GM23338 (cell line): ENCODE measurements around the gene GGA1. TPM values are rescaled to one million over a fixed set of nuclear protein-coding genes. Genes with fewer than 3 reads are reported as not detected.

Experiments used
- ATAC-seq: fragments of 200-7000 bp; cut with Tn5 transposase; 3 replicates; pipeline ENCODE4 v1.9.1; 2020
- DNase-seq: peaks from one replicate; pipeline ENCODE4 v3.0.0-alpha.2; 2015; ENCODE audit warnings: low spot score
- H2AFZ ChIP-seq: fragments of 200-600 bp; sonication (generic); 2 replicates; pipeline ENCODE4 v1.8.0; 2016; ENCODE audit warnings: antibody characterized with exemption, mild to moderate bottlenecking, moderate library complexity
- H3F3A ChIP-seq: fragments of 200-600 bp; sonication (generic); replicated peaks from 2 replicates; pipeline ENCODE4 v1.8.0; 2017; ENCODE audit warnings: antibody characterized with exemption, mixed run types, low read depth
- H3K27ac ChIP-seq: fragments of 200-600 bp; sonication (generic); 2 replicates; pipeline ENCODE4 v1.6.1; 2016; ENCODE audit warnings: low read depth
- H3K27me3 ChIP-seq: fragments of 200-600 bp; sonication (generic); 2 replicates; pipeline ENCODE4 v1.8.0; 2016; ENCODE audit warnings: mild to moderate bottlenecking, mixed run types, moderate library complexity; ENCODE audit not compliant: insufficient read depth
- H3K36me3 ChIP-seq: fragments of 200-600 bp; sonication (generic); 2 replicates; pipeline ENCODE4 v1.8.0; 2016; ENCODE audit warnings: mild to moderate bottlenecking; ENCODE audit not compliant: insufficient read depth
- H3K4me1 ChIP-seq: fragments of 200-600 bp; sonication (generic); 2 replicates; pipeline ENCODE4 v1.8.0; 2016; ENCODE audit warnings: mild to moderate bottlenecking, moderate library complexity; ENCODE audit not compliant: insufficient read depth
- H3K4me2 ChIP-seq: fragments of 200-600 bp; sonication (generic); 2 replicates; pipeline ENCODE4 v1.7.1; 2017; ENCODE audit warnings: mixed run types
- H3K4me3 ChIP-seq: fragments of 200-600 bp; sonication (generic); 2 replicates; pipeline ENCODE4 v1.6.1; 2016; ENCODE audit warnings: mixed run types
- H3K79me2 ChIP-seq: fragments of 200-600 bp; sonication (generic); replicated peaks from 2 replicates; pipeline ENCODE4 v1.8.0; 2017; ENCODE audit warnings: mild to moderate bottlenecking; ENCODE audit not compliant: insufficient read depth
- H3K9me2 ChIP-seq: fragments of 200-600 bp; sonication (generic); 2 replicates; pipeline ENCODE4 v1.8.0; 2017; ENCODE audit not compliant: insufficient read depth
- H4K20me1 ChIP-seq: fragments of 200-600 bp; sonication (generic); replicated peaks from 2 replicates; pipeline ENCODE4 v1.8.0; 2017; ENCODE audit warnings: mild to moderate bottlenecking; ENCODE audit not compliant: insufficient read depth
- H3K27ac Mint-ChIP-seq: 2 replicates; pipeline ENCODE4 v1.8.0; 2020; ENCODE audit warnings: inconsistent platforms, mild to moderate bottlenecking, moderate library complexity, mixed read lengths
- H3K27me3 Mint-ChIP-seq: 3 replicates; pipeline ENCODE4 v1.8.0; 2022; ENCODE audit warnings: low read depth, mild to moderate bottlenecking, moderate library complexity, mixed read lengths, inconsistent platforms; ENCODE audit not compliant: insufficient read depth, poor library complexity
- H3K36me3 Mint-ChIP-seq: 3 replicates; pipeline ENCODE4 v1.8.0; 2021; ENCODE audit warnings: low read depth, mild to moderate bottlenecking, inconsistent platforms, moderate library complexity, mixed read lengths
- H3K4me1 Mint-ChIP-seq: 3 replicates; pipeline ENCODE4 v1.8.0; 2020; ENCODE audit warnings: mild to moderate bottlenecking, inconsistent platforms, mixed read lengths
- H3K4me3 Mint-ChIP-seq: 3 replicates; pipeline ENCODE4 v1.8.0; 2021; ENCODE audit warnings: moderate library complexity, mild to moderate bottlenecking, inconsistent platforms, mixed read lengths
- H3K9me3 Mint-ChIP-seq: 3 replicates; pipeline ENCODE4 v1.8.0; 2020; ENCODE audit warnings: moderate library complexity, mild to moderate bottlenecking, inconsistent platforms, mixed read lengths
- CREB1 ChIP-seq: fragments of 250-450 bp; sonication (Bioruptor Pico); IDR thresholded peaks from 2 replicates; pipeline ENCODE4 v1.5.0; 2020; ENCODE audit warnings: low read depth, mild to moderate bottlenecking, moderate library complexity
- CTCF ChIP-seq, 2 experiments: fragments of 200-600 bp in 1 of 2; sonication (generic) in 1 of 2; conservative IDR thresholded peaks; 2 replicates each; pipeline versions ENCODE4 v1.5.1 to v1.6.1; 2016 to 2017; ENCODE audit warnings: antibody characterized with exemption in 2 of 2, low read depth in 2 of 2, mild to moderate bottlenecking in 2 of 2, moderate library complexity in 1 of 2
- ETS1 ChIP-seq: IDR thresholded peaks from 2 replicates; pipeline ENCODE4 v1.6.1; 2016; ENCODE audit warnings: antibody characterized with exemption
- EZH2 ChIP-seq: fragments of 200-600 bp; sonication (generic); IDR thresholded peaks from one replicate; pipeline ENCODE4 v1.8.0; 2017; ENCODE audit warnings: antibody characterized with exemption, mild to moderate bottlenecking, low read depth; ENCODE audit not compliant: unreplicated experiment
- EZH2phosphoT487 ChIP-seq: fragments of 200-600 bp; sonication (generic); IDR thresholded peaks from one replicate; pipeline ENCODE4 v1.8.1; 2018; ENCODE audit warnings: antibody characterized with exemption; ENCODE audit not compliant: unreplicated experiment
- JUNB ChIP-seq: IDR thresholded peaks from one replicate; pipeline ENCODE4 v1.6.1; 2016; ENCODE audit warnings: antibody characterized with exemption; ENCODE audit not compliant: unreplicated experiment
- NANOG ChIP-seq: IDR thresholded peaks from 2 replicates; pipeline ENCODE4 v1.6.1; 2016; ENCODE audit warnings: antibody characterized with exemption, borderline replicate concordance
- POLR2AphosphoS5 ChIP-seq: IDR thresholded peaks from 2 replicates; pipeline ENCODE4 v1.6.1; 2016; ENCODE audit warnings: antibody characterized with exemption, low read depth
- STAT1 ChIP-seq: IDR thresholded peaks from one replicate; pipeline ENCODE4 v1.6.1; 2016; ENCODE audit warnings: antibody characterized with exemption; ENCODE audit not compliant: unreplicated experiment
- ZNF114 ChIP-seq: fragments of 250-450 bp; sonication (Bioruptor Pico); IDR thresholded peaks from 2 replicates; pipeline ENCODE4 v1.5.0; 2020; ENCODE audit warnings: mild to moderate bottlenecking, moderate library complexity
- ZNF331 ChIP-seq: fragments of 250-450 bp; sonication (Bioruptor Pico); IDR thresholded peaks from 2 replicates; pipeline ENCODE4 v1.5.0; 2020; ENCODE audit warnings: low read depth, mild to moderate bottlenecking, moderate library complexity
- polyA plus RNA-seq: library from polyadenylated mRNA; unstranded; fragments of >200 nt; fragmentation: Nextera tagmentation; extraction: Ambion mirVana; gene quantifications from 2 replicates; pipeline ENCODE4 v1.2.1, GENCODE V29; 2016
- total RNA-seq: library from RNA; depleted of rRNA; stranded (reverse); fragments of >200 nt; shearing (Covaris generic); gene quantifications from 2 replicates; pipeline ENCODE4 v1.2.3, GENCODE V29; 2014
- TF ChIP-seq, protein P1 (sequence below): fragments of 250-450 bp; sonication (Bioruptor Pico); IDR thresholded peaks from 2 replicates; pipeline ENCODE4 v1.5.0; 2020; ENCODE audit warnings: mild to moderate bottlenecking, moderate library complexity
- TF ChIP-seq, protein P2 (sequence below): IDR thresholded peaks from one replicate; pipeline ENCODE4 v1.6.1; 2018; ENCODE audit warnings: antibody characterized with exemption; ENCODE audit not compliant: unreplicated experiment

The GGA1 gene
- total and polyA plus RNA-seq, 2 experiments from 2014 or later = 36.9 to 57.1 TPM

GRCh38 chr22:37627545-37627944, 18.9 kb downstream of the GGA1 start:
- Mint-ChIP-seq H3K27ac (no peak overlapping the region), H3K36me3 (peaks cover 9% of the 10 kb centered on the region; the same call in 2 of the 3 replicates), H3K9me3 (no peaks in the 10 kb centered on the region; the same call in 1 of the 3 replicates), H3K4me1 (peaks cover 2% of the 10 kb centered on the region), H3K4me3 (no peak overlapping the region), H3K27me3 (peaks cover 3% of the 10 kb centered on the region)
- Histone ChIP-seq H3K27ac (no peak overlapping the region), H3K4me3 (no peak overlapping the region), H3K9me2 (no peaks in the 10 kb centered on the region), H3K4me1 (no peaks in the 10 kb centered on the region), H2AFZ (no peak overlapping the region), H3F3A (peaks cover 5% of the 10 kb centered on the region; the same call in 1 of the 2 replicates), H3K36me3 (no peaks in the 10 kb centered on the region; the same call in 1 of the 2 replicates), H3K27me3 (no peaks in the 10 kb centered on the region), H4K20me1 (no peaks in the 10 kb centered on the region), H3K4me2 (no peak overlapping the region), H3K79me2 (no peaks in the 10 kb centered on the region)
- DNase-seq (no peak), ATAC-seq (no peak)
- TF ChIP-seq ETS1 (no peak), POLR2AphosphoS5 (no peak), CTCF (conservative IDR thresholded peaks at IDR 0.05; ENCODE audit: low read depth in 2 of 2) (no peak), JUNB (no peak), ZNF331 (CRISPR knock-in tag) (no peak), CREB1 (no peak), NANOG (no peak), STAT1 (no peak), EZH2 (no peak), EZH2phosphoT487 (no peak), ZNF114 (CRISPR knock-in tag) (no peak)
- TF ChIP-seq, protein P1, sequence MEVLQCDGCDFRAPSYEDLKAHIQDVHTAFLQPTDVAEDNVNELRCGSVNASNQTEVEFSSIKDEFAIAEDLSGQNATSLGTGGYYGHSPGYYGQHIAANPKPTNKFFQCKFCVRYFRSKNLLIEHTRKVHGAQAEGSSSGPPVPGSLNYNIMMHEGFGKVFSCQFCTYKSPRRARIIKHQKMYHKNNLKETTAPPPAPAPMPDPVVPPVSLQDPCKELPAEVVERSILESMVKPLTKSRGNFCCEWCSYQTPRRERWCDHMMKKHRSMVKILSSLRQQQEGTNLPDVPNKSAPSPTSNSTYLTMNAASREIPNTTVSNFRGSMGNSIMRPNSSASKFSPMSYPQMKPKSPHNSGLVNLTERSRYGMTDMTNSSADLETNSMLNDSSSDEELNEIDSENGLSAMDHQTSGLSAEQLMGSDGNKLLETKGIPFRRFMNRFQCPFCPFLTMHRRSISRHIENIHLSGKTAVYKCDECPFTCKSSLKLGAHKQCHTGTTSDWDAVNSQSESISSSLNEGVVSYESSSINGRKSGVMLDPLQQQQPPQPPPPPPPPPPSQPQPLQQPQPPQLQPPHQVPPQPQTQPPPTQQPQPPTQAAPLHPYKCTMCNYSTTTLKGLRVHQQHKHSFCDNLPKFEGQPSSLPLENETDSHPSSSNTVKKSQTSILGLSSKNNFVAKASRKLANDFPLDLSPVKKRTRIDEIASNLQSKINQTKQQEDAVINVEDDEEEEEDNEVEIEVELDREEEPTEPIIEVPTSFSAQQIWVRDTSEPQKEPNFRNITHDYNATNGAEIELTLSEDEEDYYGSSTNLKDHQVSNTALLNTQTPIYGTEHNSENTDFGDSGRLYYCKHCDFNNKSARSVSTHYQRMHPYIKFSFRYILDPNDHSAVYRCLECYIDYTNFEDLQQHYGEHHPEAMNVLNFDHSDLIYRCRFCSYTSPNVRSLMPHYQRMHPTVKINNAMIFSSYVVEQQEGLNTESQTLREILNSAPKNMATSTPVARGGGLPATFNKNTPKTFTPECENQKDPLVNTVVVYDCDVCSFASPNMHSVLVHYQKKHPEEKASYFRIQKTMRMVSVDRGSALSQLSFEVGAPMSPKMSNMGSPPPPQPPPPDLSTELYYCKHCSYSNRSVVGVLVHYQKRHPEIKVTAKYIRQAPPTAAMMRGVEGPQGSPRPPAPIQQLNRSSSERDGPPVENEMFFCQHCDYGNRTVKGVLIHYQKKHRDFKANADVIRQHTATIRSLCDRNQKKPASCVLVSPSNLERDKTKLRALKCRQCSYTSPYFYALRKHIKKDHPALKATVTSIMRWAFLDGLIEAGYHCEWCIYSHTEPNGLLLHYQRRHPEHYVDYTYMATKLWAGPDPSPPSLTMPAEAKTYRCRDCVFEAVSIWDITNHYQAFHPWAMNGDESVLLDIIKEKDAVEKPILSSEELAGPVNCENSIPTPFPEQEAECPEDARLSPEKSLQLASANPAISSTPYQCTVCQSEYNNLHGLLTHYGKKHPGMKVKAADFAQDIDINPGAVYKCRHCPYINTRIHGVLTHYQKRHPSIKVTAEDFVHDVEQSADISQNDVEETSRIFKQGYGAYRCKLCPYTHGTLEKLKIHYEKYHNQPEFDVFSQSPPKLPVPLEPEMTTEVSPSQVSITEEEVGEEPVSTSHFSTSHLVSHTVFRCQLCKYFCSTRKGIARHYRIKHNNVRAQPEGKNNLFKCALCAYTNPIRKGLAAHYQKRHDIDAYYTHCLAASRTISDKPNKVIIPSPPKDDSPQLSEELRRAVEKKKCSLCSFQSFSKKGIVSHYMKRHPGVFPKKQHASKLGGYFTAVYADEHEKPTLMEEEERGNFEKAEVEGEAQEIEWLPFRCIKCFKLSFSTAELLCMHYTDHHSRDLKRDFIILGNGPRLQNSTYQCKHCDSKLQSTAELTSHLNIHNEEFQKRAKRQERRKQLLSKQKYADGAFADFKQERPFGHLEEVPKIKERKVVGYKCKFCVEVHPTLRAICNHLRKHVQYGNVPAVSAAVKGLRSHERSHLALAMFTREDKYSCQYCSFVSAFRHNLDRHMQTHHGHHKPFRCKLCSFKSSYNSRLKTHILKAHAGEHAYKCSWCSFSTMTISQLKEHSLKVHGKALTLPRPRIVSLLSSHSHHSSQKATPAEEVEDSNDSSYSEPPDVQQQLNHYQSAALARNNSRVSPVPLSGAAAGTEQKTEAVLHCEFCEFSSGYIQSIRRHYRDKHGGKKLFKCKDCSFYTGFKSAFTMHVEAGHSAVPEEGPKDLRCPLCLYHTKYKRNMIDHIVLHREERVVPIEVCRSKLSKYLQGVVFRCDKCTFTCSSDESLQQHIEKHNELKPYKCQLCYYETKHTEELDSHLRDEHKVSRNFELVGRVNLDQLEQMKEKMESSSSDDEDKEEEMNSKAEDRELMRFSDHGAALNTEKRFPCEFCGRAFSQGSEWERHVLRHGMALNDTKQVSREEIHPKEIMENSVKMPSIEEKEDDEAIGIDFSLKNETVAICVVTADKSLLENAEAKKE (CRISPR knock-in tag) = no peak
- TF ChIP-seq, protein P2, sequence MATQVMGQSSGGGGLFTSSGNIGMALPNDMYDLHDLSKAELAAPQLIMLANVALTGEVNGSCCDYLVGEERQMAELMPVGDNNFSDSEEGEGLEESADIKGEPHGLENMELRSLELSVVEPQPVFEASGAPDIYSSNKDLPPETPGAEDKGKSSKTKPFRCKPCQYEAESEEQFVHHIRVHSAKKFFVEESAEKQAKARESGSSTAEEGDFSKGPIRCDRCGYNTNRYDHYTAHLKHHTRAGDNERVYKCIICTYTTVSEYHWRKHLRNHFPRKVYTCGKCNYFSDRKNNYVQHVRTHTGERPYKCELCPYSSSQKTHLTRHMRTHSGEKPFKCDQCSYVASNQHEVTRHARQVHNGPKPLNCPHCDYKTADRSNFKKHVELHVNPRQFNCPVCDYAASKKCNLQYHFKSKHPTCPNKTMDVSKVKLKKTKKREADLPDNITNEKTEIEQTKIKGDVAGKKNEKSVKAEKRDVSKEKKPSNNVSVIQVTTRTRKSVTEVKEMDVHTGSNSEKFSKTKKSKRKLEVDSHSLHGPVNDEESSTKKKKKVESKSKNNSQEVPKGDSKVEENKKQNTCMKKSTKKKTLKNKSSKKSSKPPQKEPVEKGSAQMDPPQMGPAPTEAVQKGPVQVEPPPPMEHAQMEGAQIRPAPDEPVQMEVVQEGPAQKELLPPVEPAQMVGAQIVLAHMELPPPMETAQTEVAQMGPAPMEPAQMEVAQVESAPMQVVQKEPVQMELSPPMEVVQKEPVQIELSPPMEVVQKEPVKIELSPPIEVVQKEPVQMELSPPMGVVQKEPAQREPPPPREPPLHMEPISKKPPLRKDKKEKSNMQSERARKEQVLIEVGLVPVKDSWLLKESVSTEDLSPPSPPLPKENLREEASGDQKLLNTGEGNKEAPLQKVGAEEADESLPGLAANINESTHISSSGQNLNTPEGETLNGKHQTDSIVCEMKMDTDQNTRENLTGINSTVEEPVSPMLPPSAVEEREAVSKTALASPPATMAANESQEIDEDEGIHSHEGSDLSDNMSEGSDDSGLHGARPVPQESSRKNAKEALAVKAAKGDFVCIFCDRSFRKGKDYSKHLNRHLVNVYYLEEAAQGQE = no peak
